GM12892 (cell line): Measurements from ENCODE around the gene SUGT1.

Experiments used
- DNase-seq: peaks from one replicate; pipeline ENCODE4 v3.0.0; 2011; ENCODE audit not compliant: insufficient read length
- FAIRE-seq: peaks from 2 replicates; lab custom pipeline; 2011; peaks lifted over from hg19 to GRCh38; lab: Jason Lieb, UNC
- POLR2A ChIP-seq: IDR thresholded peaks from 2 replicates; pipeline ENCODE4 v1.6.1; 2011; ENCODE audit warnings: low read depth, low read length, control low read depth
- POLR2AphosphoS5 ChIP-seq: IDR thresholded peaks from 2 replicates; pipeline ENCODE4 v1.6.1; 2011; ENCODE audit warnings: low read depth, low read length, control low read depth
- TAF1 ChIP-seq: IDR thresholded peaks from 2 replicates; pipeline ENCODE4 v1.6.1; 2011; ENCODE audit warnings: low read depth, mild to moderate bottlenecking, control low read depth, low read length, borderline replicate concordance

The SUGT1 gene

GRCh38 chr13:52746141-52746540, 93.5 kb downstream of the SUGT1 start:
- TF ChIP-seq POLR2A (no peak), TAF1 (no peak), POLR2AphosphoS5 (no peak)
- no peak for DNase-seq
- no peak for FAIRE-seq

- no peak for FAIRE-seq
- DNase-seq, result no peak
- no peak for TF ChIP-seq TAF1
- TF ChIP-seq POLR2AphosphoS5, result no peak
- no peak for TF ChIP-seq POLR2A
These were observed 96.8 kb downstream of the SUGT1 start for GRCh38 chr13:52749419-52749818.
